ENCODE results near the gene CADPS2.

Gene CADPS2

DNA sequence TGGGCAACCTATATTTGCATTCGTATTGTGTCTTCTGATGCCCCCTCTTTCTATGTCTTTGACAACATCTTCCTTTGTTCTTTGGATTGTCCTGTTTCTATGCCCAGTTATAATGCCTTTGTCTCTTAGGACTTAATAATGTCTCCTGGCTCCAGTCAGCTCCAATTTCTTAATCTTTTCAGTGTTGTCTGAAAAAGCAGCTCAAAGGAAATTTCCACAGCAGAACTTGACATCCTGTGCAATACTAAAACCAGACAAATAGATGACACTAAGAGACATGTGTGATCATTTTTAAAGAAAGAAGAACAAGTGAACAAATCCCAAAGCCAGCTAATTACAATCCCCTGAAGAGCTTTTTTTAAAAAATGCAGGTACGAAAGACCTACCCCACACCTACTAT is 135.9 kb downstream of the CADPS2 start:
- ATAC-seq = no peak
- no peak for TF ChIP-seq TCF4 (CRISPR knock-in tag; IDR thresholded peaks at IDR 0.05; ENCODE audit: borderline replicate concordance)
- no peak for TF ChIP-seq RARB (CRISPR knock-in tag; IDR thresholded peaks at IDR 0.05)
- TF ChIP-seq ZFP3 (CRISPR knock-in tag; IDR thresholded peaks at IDR 0.05) = no peak
- TF ChIP-seq, protein P1, sequence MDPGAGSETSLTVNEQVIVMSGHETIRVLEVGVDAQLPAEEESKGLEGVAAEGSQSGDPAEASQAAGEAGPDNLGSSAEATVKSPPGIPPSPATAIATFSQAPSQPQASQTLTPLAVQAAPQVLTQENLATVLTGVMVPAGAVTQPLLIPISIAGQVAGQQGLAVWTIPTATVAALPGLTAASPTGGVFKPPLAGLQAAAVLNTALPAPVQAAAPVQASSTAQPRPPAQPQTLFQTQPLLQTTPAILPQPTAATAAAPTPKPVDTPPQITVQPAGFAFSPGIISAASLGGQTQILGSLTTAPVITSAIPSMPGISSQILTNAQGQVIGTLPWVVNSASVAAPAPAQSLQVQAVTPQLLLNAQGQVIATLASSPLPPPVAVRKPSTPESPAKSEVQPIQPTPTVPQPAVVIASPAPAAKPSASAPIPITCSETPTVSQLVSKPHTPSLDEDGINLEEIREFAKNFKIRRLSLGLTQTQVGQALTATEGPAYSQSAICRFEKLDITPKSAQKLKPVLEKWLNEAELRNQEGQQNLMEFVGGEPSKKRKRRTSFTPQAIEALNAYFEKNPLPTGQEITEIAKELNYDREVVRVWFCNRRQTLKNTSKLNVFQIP (CRISPR knock-in tag; IDR thresholded peaks at IDR 0.05; ENCODE audit: borderline replicate concordance, low read depth) = no peak
- TF ChIP-seq, protein P2, sequence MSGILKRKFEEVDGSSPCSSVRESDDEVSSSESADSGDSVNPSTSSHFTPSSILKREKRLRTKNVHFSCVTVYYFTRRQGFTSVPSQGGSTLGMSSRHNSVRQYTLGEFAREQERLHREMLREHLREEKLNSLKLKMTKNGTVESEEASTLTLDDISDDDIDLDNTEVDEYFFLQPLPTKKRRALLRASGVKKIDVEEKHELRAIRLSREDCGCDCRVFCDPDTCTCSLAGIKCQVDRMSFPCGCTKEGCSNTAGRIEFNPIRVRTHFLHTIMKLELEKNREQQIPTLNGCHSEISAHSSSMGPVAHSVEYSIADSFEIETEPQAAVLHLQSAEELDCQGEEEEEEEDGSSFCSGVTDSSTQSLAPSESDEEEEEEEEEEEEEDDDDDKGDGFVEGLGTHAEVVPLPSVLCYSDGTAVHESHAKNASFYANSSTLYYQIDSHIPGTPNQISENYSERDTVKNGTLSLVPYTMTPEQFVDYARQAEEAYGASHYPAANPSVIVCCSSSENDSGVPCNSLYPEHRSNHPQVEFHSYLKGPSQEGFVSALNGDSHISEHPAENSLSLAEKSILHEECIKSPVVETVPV (CRISPR knock-in tag; IDR thresholded peaks at IDR 0.05) = no peak
- TF ChIP-seq ARNTL (CRISPR knock-in tag; IDR thresholded peaks at IDR 0.05; ENCODE audit: borderline replicate concordance, low read depth) = no peak
- TF ChIP-seq, protein P3, sequence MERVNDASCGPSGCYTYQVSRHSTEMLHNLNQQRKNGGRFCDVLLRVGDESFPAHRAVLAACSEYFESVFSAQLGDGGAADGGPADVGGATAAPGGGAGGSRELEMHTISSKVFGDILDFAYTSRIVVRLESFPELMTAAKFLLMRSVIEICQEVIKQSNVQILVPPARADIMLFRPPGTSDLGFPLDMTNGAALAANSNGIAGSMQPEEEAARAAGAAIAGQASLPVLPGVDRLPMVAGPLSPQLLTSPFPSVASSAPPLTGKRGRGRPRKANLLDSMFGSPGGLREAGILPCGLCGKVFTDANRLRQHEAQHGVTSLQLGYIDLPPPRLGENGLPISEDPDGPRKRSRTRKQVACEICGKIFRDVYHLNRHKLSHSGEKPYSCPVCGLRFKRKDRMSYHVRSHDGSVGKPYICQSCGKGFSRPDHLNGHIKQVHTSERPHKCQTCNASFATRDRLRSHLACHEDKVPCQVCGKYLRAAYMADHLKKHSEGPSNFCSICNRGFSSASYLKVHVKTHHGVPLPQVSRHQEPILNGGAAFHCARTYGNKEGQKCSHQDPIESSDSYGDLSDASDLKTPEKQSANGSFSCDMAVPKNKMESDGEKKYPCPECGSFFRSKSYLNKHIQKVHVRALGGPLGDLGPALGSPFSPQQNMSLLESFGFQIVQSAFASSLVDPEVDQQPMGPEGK (CRISPR knock-in tag; IDR thresholded peaks at IDR 0.05; ENCODE audit: borderline replicate concordance) = no peak
- no peak for TF ChIP-seq ZNF8 (CRISPR knock-in tag; IDR thresholded peaks at IDR 0.05)
- TF ChIP-seq ESRRG (CRISPR knock-in tag; IDR thresholded peaks at IDR 0.05) = no peak
- no peak for TF ChIP-seq BACH2 (CRISPR knock-in tag; IDR thresholded peaks at IDR 0.05; ENCODE audit: borderline replicate concordance)
- no peak for TF ChIP-seq PPARA (CRISPR knock-in tag; IDR thresholded peaks at IDR 0.05; ENCODE audit: borderline replicate concordance)
- TF ChIP-seq ISL1 (CRISPR knock-in tag; IDR thresholded peaks at IDR 0.05) = no peak
- no peak for TF ChIP-seq SNAI2 (CRISPR knock-in tag; IDR thresholded peaks at IDR 0.05)
- TF ChIP-seq TOX (CRISPR knock-in tag; IDR thresholded peaks at IDR 0.05; ENCODE audit: borderline replicate concordance) = no peak
- TF ChIP-seq ZC3H10 (CRISPR knock-in tag; IDR thresholded peaks at IDR 0.05) = no peak
- TF ChIP-seq ZFP30 (CRISPR knock-in tag; IDR thresholded peaks at IDR 0.05) = no peak

DNA sequence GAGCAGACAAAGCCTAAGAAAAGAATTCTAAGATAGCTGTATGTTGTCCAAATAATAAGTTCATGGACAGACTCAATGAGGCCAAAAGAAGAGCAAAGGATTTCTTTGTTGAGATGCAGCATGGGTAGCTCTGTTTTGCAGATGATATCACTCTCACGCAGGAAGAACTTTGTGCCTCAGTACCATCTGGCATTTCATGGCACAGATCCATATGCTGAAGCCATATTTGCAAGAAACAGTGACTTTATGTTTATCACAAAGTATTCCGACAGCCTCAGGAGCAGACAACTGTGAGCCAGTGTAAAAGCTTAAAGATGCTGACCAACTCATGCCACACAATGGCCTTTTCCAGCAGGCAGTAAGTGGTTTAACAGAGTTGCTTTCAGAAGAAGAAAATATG is 138.1 kb downstream of the CADPS2 start:
- TF ChIP-seq, protein P1 (CRISPR knock-in tag; IDR thresholded peaks at IDR 0.05; ENCODE audit: borderline replicate concordance, low read depth) = no peak
- no peak for TF ChIP-seq ESRRG (CRISPR knock-in tag; IDR thresholded peaks at IDR 0.05)
- TF ChIP-seq, protein P3 (CRISPR knock-in tag; IDR thresholded peaks at IDR 0.05; ENCODE audit: borderline replicate concordance) = no peak
- TF ChIP-seq, protein P4, sequence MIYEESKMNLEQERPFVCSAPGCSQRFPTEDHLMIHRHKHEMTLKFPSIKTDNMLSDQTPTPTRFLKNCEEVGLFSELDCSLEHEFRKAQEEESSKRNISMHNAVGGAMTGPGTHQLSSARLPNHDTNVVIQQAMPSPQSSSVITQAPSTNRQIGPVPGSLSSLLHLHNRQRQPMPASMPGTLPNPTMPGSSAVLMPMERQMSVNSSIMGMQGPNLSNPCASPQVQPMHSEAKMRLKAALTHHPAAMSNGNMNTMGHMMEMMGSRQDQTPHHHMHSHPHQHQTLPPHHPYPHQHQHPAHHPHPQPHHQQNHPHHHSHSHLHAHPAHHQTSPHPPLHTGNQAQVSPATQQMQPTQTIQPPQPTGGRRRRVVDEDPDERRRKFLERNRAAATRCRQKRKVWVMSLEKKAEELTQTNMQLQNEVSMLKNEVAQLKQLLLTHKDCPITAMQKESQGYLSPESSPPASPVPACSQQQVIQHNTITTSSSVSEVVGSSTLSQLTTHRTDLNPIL (CRISPR knock-in tag; IDR thresholded peaks at IDR 0.05; ENCODE audit: low read depth) = no peak
- no peak for TF ChIP-seq SNAI2 (CRISPR knock-in tag; IDR thresholded peaks at IDR 0.05)
- no peak for TF ChIP-seq CSDC2 (CRISPR knock-in tag; IDR thresholded peaks at IDR 0.05)
- TF ChIP-seq OSR1 (CRISPR knock-in tag; IDR thresholded peaks at IDR 0.05) = no peak
- TF ChIP-seq, protein P2 (CRISPR knock-in tag; IDR thresholded peaks at IDR 0.05) = no peak

More for the DNA sequence above, 138.1 kb downstream of the CADPS2 start:
- ATAC-seq = no peak

Measured in SK-N-SH treated with all-trans-retinoic acid at 6 μM for 48 hours (cell line).